Measurements from ENCODE around the gene BLZF1. TPM values are rescaled to one million over a fixed set of nuclear protein-coding genes. Genes with fewer than 3 reads are reported as not detected.
A peak's percentile ranks its signal among the peaks of the same experiment; 100 is the strongest.

The BLZF1 gene
- total and polyA plus RNA-seq, 2 of the 8 experiments (the other 6 are each of a cell fraction or from before 2014, with no cell fraction given): 1.8 to 10.3 TPM

DNA sequence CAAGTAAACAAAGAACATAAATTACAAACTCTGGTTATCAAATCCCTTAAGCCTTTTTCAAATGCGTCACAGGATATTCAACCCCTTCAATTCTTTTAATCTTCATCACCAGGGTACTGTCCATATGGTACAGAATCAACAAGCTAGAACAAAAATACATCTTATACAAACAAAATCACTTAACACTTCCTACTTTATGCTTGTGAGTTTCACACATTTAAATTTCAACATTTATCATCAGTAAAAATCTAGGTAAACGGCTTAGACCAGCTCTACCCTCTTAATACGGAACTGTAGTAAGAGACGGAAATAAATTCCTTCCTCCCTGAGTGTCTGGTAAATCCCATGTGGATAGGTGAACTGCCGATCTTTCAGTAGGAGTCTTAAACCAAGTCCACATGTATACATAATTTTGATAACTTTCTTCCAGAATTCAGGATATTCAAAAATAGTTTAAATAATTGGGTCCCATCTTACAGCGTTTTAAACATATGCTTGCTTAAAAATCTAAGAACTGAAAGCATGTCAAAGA lies 58.2 kb downstream of the BLZF1 start:
- no peak overlapping the region for H2BK20ac ChIP-seq (ENCODE audit: low read length)
- H2BK12ac ChIP-seq (ENCODE audit: low read depth, low read length): no peak overlapping the region
- no peaks in the 10 kb centered on the region; a peak in 1 of 7 replicates for H3K27me3 ChIP-seq (replicated peaks in 1 of 4; ENCODE audit: control insufficient read depth in 3 of 4, extremely low read depth in 1 of 4, insufficient read depth in 3 of 4, low read length in 3 of 4)
- FAIRE-seq (peak; percentile 7), DNase-seq (ENCODE audit: low read depth in 1 of 2, low spot score in 2 of 2) (no peak)
- H3K23ac ChIP-seq (ENCODE audit: insufficient read length): no peak overlapping the region
- H4K8ac ChIP-seq (ENCODE audit: extremely low read depth, insufficient read depth, low read length): no peak overlapping the region
- no peaks in the 10 kb centered on the region for H3K4me1 ChIP-seq (replicated peaks in 1 of 4; ENCODE audit: control insufficient read depth in 3 of 4, insufficient read depth in 4 of 4, low read length in 3 of 4)
- no peaks in the 10 kb centered on the region for H3K9me3 ChIP-seq (ENCODE audit: insufficient read depth in 2 of 2, low read depth in 1 of 2, low read length in 1 of 2)
- H3K4me3 ChIP-seq (ENCODE audit: extremely low read depth in 1 of 4, insufficient read depth in 2 of 4, low read depth in 3 of 4, low read length in 4 of 4): peak overlapping the region in 1 of 4 experiments; percentile 66; a peak in 2 of 8 replicates
- ChIA-PET CTCF (ENCODE audit: partially characterized antibody) (interaction anchor here (1.2 to 2.2 kb wide), 4 partner anchors 10 to 878 kb away, joined by 3 to 7 read pairs (median 5); no protein-coding TSS in a partner anchor), POLR2A (ENCODE audit: partially characterized antibody) (interaction anchor here (1.7 kb wide), 1 partner anchor 60 kb away, joined by 6 read pairs; the partner anchor contains the start of gene SLC19A2)
- H3K27ac ChIP-seq (ENCODE audit: low read depth, low read length): no peak overlapping the region
- H3K36me3 ChIP-seq (ENCODE audit: control insufficient read depth in 2 of 4, insufficient read depth in 4 of 4, low read length in 3 of 4): no peaks in the 10 kb centered on the region
- H3K23me2 ChIP-seq (ENCODE audit: low read depth, low read length): 0 out of 2 replicates have a peak, but pooled peaks cover 3% of the 10 kb centered on the region
- 85% methylated on average over 6 of the region's 6 CpGs; no CpG with 5 or more reads in 1 of the 2 experiments for WGBS, 2 experiments (ENCODE audit: extremely low coverage in 1 of 2, insufficient coverage in 1 of 2, insufficient read length in 1 of 2, insufficient replicate concordance in 2 of 2, low coverage in 1 of 2, low lambda C conversion rate in 2 of 2, missing lambda C conversion rate in 1 of 2)
- no peak overlapping the region for H3K56ac ChIP-seq (replicated peaks; ENCODE audit: insufficient read length, low read depth, low read length)
- no peak overlapping the region for H2AFZ ChIP-seq (ENCODE audit: low read length)
- H3K79me2 ChIP-seq (ENCODE audit: control insufficient read depth in 1 of 2, insufficient read depth in 2 of 2, low read length in 2 of 2): no peaks in the 10 kb centered on the region
- no peak overlapping the region for H3K14ac ChIP-seq (ENCODE audit: insufficient read length)
- no peak overlapping the region for H2BK5ac ChIP-seq (ENCODE audit: low read depth, low read length)
- peak overlapping the region; percentile 71 to 80; a peak in 2 of 4 replicates for H3K4me2 ChIP-seq (ENCODE audit: insufficient read depth in 1 of 2, low read depth in 2 of 2, low read length in 2 of 2)
- no peak overlapping the region for H3K9ac ChIP-seq (replicated peaks in 1 of 4; ENCODE audit: extremely low read depth in 1 of 4, low read depth in 3 of 4, low read length in 3 of 4)
- H3K18ac ChIP-seq (ENCODE audit: extremely low read depth, low read length): no peak overlapping the region
- H2BK15ac ChIP-seq (ENCODE audit: low read length): no peak overlapping the region
- no peak overlapping the region for H3K4ac ChIP-seq (replicated peaks; ENCODE audit: insufficient read length, low read depth, low read length)
- no peaks in the 10 kb centered on the region for H3K79me1 ChIP-seq (ENCODE audit: low read depth, low read length)
- no peak overlapping the region for H2BK120ac ChIP-seq (replicated peaks; ENCODE audit: low read depth, low read length)
- no peak overlapping the region for H2AK5ac ChIP-seq (ENCODE audit: low read depth, low read length)
- no peak overlapping the region for H4K5ac ChIP-seq (ENCODE audit: insufficient read length, low read depth, low read length)
- no peak overlapping the region for H4K91ac ChIP-seq (replicated peaks; ENCODE audit: insufficient read length, low read length)
- H4K20me1 ChIP-seq (replicated peaks in 1 of 2; ENCODE audit: control insufficient read depth in 1 of 2, insufficient read depth in 2 of 2, low read length in 2 of 2): no peaks in the 10 kb centered on the region
- TF ChIP-seq RNF2 (IDR thresholded peaks at IDR 0.05; ENCODE audit: borderline replicate concordance, low read depth, low read length, missing control alignments, poor library complexity, severe bottlenecking) (no peak), EP300 (IDR thresholded peaks at IDR 0.05; ENCODE audit: borderline replicate concordance in 1 of 2, low read depth in 2 of 2, low read length in 2 of 2) (no peak), RBBP5 (IDR thresholded peaks at IDR 0.05; ENCODE audit: borderline replicate concordance, low read depth, low read length) (no peak), BCL11A (IDR thresholded peaks at IDR 0.05; ENCODE audit: low read depth in 2 of 2, low read length in 2 of 2) (no peak), POU5F1 (IDR thresholded peaks at IDR 0.05; ENCODE audit: low read depth, low read length) (no peak), CTBP2 (IDR thresholded peaks at IDR 0.05; ENCODE audit: borderline replicate concordance, insufficient read depth, insufficient read length, low read length) (no peak), SIRT6 (IDR thresholded peaks at IDR 0.05; ENCODE audit: low read length) (no peak)
